H54 (cell line): Measurements from ENCODE around the gene SH2B3.

Experiments used
- DNase-seq: peaks from one replicate; pipeline ENCODE4 v3.0.0; 2011; ENCODE audit warnings: low spot score, mixed read lengths; ENCODE audit not compliant: insufficient read length
- FAIRE-seq: peaks from 3 replicates; lab custom pipeline; 2011; peaks lifted over from hg19 to GRCh38; lab: Jason Lieb, UNC
- POLR2A ChIP-seq: IDR thresholded peaks from 2 replicates; pipeline ENCODE4 v1.6.1; 2011; ENCODE audit warnings: low read depth, mild to moderate bottlenecking, low read length

Gene SH2B3

GRCh38 chr12:111435661-111436201, 30.0 kb downstream of the SH2B3 start:
- TF ChIP-seq POLR2A: no peak
- DNase-seq (no peak), FAIRE-seq (no peak)

GRCh38 chr12:111436266-111436665, 30.5 kb downstream of the SH2B3 start:
- DNase-seq (no peak), FAIRE-seq (no peak)
- TF ChIP-seq POLR2A: no peak

- no peak for FAIRE-seq
- no peak for TF ChIP-seq POLR2A
- DNase-seq: no peak
Observed at GRCh38 chr12:111436811-111437210, 31.1 kb downstream of the SH2B3 start.

- peak; percentile 38 for FAIRE-seq
- DNase-seq: peak; percentile 55
Observed at GRCh38 chr12:111437816-111438454, 32.2 kb downstream of the SH2B3 start.

GRCh38 chr12:111438481-111438880, 32.8 kb downstream of the SH2B3 start:
- DNase-seq (no peak), FAIRE-seq (no peak)
- TF ChIP-seq POLR2A: no peak

More at GRCh38 chr12:111437816-111438454, 32.2 kb downstream of the SH2B3 start:
- TF ChIP-seq POLR2A: no peak

- DNase-seq: no peak
- FAIRE-seq: no peak
- no peak for TF ChIP-seq POLR2A
Observed at GRCh38 chr12:111439657-111440151, 34.0 kb downstream of the SH2B3 start.

- no peak for DNase-seq
- FAIRE-seq: no peak
- no peak for TF ChIP-seq POLR2A
Observed at GRCh38 chr12:111440152-111440551, 34.4 kb downstream of the SH2B3 start.

GRCh38 chr12:111440631-111441030, 34.9 kb downstream of the SH2B3 start:
- FAIRE-seq: no peak
- no peak for DNase-seq
- TF ChIP-seq POLR2A: no peak

GRCh38 chr12:111441107-111441928, 35.6 kb downstream of the SH2B3 start:
- FAIRE-seq (no peak), DNase-seq (no peak)
- TF ChIP-seq POLR2A: no peak

GRCh38 chr12:111442301-111443045, 36.8 kb downstream of the SH2B3 start:
- no peak for TF ChIP-seq POLR2A
- FAIRE-seq (no peak), DNase-seq (no peak)

- no peak for FAIRE-seq
- TF ChIP-seq POLR2A: no peak
- DNase-seq: no peak
Observed at GRCh38 chr12:111443086-111443485, 37.4 kb downstream of the SH2B3 start.

- DNase-seq (no peak), FAIRE-seq (no peak)
- no peak for TF ChIP-seq POLR2A
Observed at GRCh38 chr12:111443586-111443985, 37.9 kb downstream of the SH2B3 start.

- DNase-seq (no peak), FAIRE-seq (no peak)
- no peak for TF ChIP-seq POLR2A
Observed at GRCh38 chr12:111444314-111444924, 38.7 kb downstream of the SH2B3 start.
